ENCODE data around the gene ABCG2. TPM values are rescaled to one million over a fixed set of nuclear protein-coding genes. Genes with fewer than 3 reads are reported as not detected.

ABCG2 gene
- total RNA-seq, 2 donors from 2014 or later: 0.31 to 4.0 TPM

DNA sequence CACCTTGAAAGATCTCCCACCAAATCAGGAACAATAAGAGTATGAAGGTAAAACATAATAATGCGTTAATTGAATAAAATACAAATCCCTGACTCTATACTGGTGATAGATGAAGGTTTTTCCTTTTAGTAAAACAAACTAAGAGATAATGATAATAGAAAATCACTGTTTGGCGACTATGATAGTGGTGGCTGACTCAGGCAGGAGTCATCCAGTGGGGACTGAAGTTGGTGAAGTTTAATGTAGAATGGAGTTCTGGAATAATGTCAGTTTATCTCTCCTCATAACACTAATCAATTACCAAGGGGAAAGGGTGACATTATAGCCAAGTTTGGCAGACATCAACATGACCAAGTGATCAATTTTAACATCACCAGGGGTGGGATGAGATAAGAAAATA is 21.3 kb downstream of the ABCG2 start:
- no peaks in the 10 kb centered on the region for H3K36me3 Mint-ChIP-seq (ENCODE audit: low read depth)
- no peaks in the 10 kb centered on the region for H3K27me3 ChIP-seq (ENCODE audit: control insufficient read depth, insufficient read depth, low read length, poor library complexity, severe bottlenecking)
- no peaks in the 10 kb centered on the region for H3K4me1 ChIP-seq (ENCODE audit: control insufficient read depth, insufficient read depth, low read length)
- H3K27ac ChIP-seq (ENCODE audit: low read depth, low read length): no peak overlapping the region
- TF ChIP-seq, protein P1, sequence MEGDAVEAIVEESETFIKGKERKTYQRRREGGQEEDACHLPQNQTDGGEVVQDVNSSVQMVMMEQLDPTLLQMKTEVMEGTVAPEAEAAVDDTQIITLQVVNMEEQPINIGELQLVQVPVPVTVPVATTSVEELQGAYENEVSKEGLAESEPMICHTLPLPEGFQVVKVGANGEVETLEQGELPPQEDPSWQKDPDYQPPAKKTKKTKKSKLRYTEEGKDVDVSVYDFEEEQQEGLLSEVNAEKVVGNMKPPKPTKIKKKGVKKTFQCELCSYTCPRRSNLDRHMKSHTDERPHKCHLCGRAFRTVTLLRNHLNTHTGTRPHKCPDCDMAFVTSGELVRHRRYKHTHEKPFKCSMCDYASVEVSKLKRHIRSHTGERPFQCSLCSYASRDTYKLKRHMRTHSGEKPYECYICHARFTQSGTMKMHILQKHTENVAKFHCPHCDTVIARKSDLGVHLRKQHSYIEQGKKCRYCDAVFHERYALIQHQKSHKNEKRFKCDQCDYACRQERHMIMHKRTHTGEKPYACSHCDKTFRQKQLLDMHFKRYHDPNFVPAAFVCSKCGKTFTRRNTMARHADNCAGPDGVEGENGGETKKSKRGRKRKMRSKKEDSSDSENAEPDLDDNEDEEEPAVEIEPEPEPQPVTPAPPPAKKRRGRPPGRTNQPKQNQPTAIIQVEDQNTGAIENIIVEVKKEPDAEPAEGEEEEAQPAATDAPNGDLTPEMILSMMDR (conservative IDR thresholded peaks at IDR 0.05): no peak
- H3K9ac ChIP-seq (ENCODE audit: extremely low read depth, low read length, poor library complexity, severe bottlenecking): no peak overlapping the region
- 100% methylated on average over 1 of the region's 2 CpGs; no CpG with 5 or more reads in 1 of the 2 experiments for WGBS, 2 experiments (ENCODE audit: insufficient coverage in 1 of 2, insufficient read length in 1 of 2)
- H3K4me1 Mint-ChIP-seq: peaks cover 6% of the 10 kb centered on the region
- H3K4me3 Mint-ChIP-seq: no peak overlapping the region
- no peak overlapping the region for H3K4me3 ChIP-seq (ENCODE audit: low read length)
- no peaks in the 10 kb centered on the region for H3K9me3 ChIP-seq (ENCODE audit: control insufficient read depth, low read length)
- DNase-seq: no peak
- H3K36me3 ChIP-seq (ENCODE audit: control insufficient read depth, insufficient read depth, low read length): no peaks in the 10 kb centered on the region
- no peak overlapping the region for H3K27ac Mint-ChIP-seq
- H3K27me3 Mint-ChIP-seq (ENCODE audit: insufficient read depth): no peaks in the 10 kb centered on the region
- H3K9me3 Mint-ChIP-seq: no peaks in the 10 kb centered on the region

DNA sequence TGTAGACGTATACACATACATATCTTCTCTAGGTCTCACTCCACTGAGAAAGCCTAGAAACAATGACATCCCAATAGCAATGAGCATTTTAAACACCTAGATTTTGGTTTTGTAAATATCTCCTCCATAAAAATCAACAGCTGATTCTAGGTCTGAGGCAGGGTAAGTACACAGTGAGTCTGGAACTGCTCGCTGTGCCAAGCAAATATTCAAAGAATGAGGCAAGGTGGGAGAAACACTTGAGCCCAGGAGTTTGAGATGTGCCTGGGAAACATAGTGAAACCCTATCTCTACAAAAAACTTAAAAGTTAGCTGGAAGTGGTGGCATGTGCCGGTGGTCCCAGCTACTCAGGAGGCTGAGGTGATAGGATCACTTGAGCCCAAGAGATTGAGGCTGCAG is 22.2 kb downstream of the ABCG2 start:
- Mint-ChIP-seq H3K4me1 (peaks cover 6% of the 10 kb centered on the region), H3K9me3 (no peaks in the 10 kb centered on the region), H3K4me3 (no peak overlapping the region), H3K27ac (no peak overlapping the region), H3K27me3 (ENCODE audit: insufficient read depth) (no peaks in the 10 kb centered on the region), H3K36me3 (ENCODE audit: low read depth) (no peaks in the 10 kb centered on the region)
- WGBS, 2 experiments (ENCODE audit: insufficient coverage in 1 of 2, insufficient read length in 1 of 2): 80 to 93% methylated on average over 1 to 2 of the region's 3 CpGs
- H3K36me3 ChIP-seq (ENCODE audit: control insufficient read depth, insufficient read depth, low read length): no peaks in the 10 kb centered on the region
- no peak for DNase-seq
- H3K27me3 ChIP-seq (ENCODE audit: control insufficient read depth, insufficient read depth, low read length, poor library complexity, severe bottlenecking): no peaks in the 10 kb centered on the region
- H3K4me3 ChIP-seq (ENCODE audit: low read length): no peak overlapping the region
- H3K4me1 ChIP-seq (ENCODE audit: control insufficient read depth, insufficient read depth, low read length): no peaks in the 10 kb centered on the region
- H3K27ac ChIP-seq (ENCODE audit: low read depth, low read length): no peak overlapping the region
- H3K9me3 ChIP-seq (ENCODE audit: control insufficient read depth, low read length): no peaks in the 10 kb centered on the region
- TF ChIP-seq, protein P1 (conservative IDR thresholded peaks at IDR 0.05): no peak
- no peak overlapping the region for H3K9ac ChIP-seq (ENCODE audit: extremely low read depth, low read length, poor library complexity, severe bottlenecking)

DNA sequence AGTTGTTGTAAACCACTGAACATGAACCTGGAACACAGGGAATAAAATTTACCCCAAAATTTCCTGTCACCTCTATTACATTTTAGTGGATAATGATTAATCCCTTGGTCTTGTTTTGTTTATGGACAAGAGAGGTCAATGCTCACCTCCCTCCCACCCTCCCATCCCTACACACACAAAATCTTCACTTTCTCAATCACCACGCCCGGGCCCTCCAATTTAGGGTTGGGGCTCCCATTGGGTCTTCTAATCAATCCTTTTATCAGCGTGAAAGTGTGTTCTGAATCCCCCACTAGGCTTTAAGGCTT is 23.1 kb downstream of the ABCG2 start:
- Histone ChIP-seq H3K27me3 (ENCODE audit: control insufficient read depth, insufficient read depth, low read length, poor library complexity, severe bottlenecking) (no peaks in the 10 kb centered on the region), H3K4me3 (ENCODE audit: low read length) (no peak overlapping the region), H3K9ac (ENCODE audit: extremely low read depth, low read length, poor library complexity, severe bottlenecking) (no peak overlapping the region), H3K4me1 (ENCODE audit: control insufficient read depth, insufficient read depth, low read length) (no peaks in the 10 kb centered on the region), H3K9me3 (ENCODE audit: control insufficient read depth, low read length) (no peaks in the 10 kb centered on the region), H3K27ac (ENCODE audit: low read depth, low read length) (no peak overlapping the region), H3K36me3 (ENCODE audit: control insufficient read depth, insufficient read depth, low read length) (no peaks in the 10 kb centered on the region)
- Mint-ChIP-seq H3K27me3 (ENCODE audit: insufficient read depth) (no peaks in the 10 kb centered on the region), H3K9me3 (peaks cover 4% of the 10 kb centered on the region), H3K4me3 (no peak overlapping the region), H3K27ac (no peak overlapping the region), H3K36me3 (ENCODE audit: low read depth) (peaks cover 2% of the 10 kb centered on the region), H3K4me1 (peaks cover 6% of the 10 kb centered on the region)
- TF ChIP-seq, protein P1 (conservative IDR thresholded peaks at IDR 0.05): no peak
- WGBS, 2 experiments (ENCODE audit: insufficient coverage in 1 of 2, insufficient read length in 1 of 2): 94 to 95% methylated on average over 3 of the region's 3 CpGs
- DNase-seq: no peak
